HG03097 (cell line): ENCODE measurements around the gene AMOTL1.
A peak's percentile ranks its signal among the peaks of the same experiment; 100 is the strongest.
"Not testable (repeated sequence)": the region's sequence is repeated elsewhere in the genome, so short reads cannot be mapped to it uniquely, and the experiment has no call there.

ENCODE experiments used
- ATAC-seq: cut with Tn5 transposase; IDR thresholded peaks from one replicate; pipeline ENCODE4 v1.9.1; 2021; ENCODE audit not compliant: unreplicated experiment, low FRiP score

Gene AMOTL1

GRCh38 chr11:94910270-94910669, 142.1 kb downstream of the AMOTL1 start:
- ATAC-seq, result no peak

DNA sequence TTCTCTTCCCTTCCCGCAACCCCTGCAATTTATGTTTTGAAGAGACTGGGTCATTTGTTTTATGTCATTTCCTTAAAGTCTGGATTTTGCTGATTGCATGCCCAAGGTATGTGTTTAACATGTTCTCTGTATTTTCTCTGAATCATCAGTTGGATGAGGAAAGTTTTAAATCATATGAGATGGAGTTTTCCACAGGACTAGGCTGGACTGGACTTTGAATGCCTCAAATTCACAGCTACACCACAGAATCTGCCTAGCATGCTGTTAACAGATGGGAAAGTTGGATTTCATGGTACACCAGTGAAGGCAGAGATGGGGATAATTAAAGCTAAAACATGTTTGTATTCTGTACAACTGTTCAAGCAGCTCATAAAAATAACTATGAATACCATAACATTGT, 142.6 kb downstream of the AMOTL1 start:
- ATAC-seq, result no peak

DNA sequence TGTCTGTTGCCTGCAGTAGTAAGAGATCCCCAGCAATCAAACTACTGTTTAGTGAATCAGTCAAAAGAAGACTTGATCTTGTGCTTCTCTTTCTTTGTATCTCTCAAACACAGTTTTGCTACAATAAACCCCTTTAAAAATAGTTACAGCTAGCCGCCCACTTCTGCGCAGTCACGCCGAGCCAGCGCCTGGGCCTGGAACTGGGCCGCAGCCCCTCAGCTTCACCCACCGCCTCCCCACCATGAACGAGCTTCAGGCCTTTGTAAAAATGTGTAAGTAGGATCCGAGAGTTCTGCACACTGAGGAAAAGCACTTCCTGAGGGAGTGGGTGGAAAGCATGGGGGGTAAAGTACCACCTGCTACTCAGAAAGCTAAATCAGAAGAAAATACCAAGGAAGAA, 144.7 kb downstream of the AMOTL1 start:
- ATAC-seq, result no peak

GRCh38 chr11:94913718-94914394, 145.7 kb downstream of the AMOTL1 start:
- ATAC-seq, result not testable (repeated sequence)

DNA sequence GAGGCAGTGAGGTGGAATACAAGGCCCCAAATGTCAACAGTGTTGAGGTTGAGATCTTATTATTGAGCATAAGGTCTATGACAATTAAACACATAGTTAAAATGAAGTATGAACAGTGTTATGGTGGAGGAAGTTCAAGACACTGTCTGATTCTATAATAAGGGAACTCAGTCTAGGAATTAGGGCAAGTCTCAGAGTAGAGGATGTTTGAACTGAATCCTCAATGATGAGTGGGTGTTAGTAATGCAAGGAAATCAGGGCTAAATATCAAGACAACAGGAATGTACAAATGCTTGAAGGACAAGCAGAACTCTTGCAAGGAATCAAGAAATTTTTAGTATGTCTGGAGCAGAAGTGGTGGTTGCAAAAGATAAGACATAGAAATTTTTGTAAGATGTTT, 152.2 kb downstream of the AMOTL1 start:
- ATAC-seq, result no peak

GRCh38 chr11:94922321-94923003, 154.3 kb downstream of the AMOTL1 start:
- no peak for ATAC-seq

DNA sequence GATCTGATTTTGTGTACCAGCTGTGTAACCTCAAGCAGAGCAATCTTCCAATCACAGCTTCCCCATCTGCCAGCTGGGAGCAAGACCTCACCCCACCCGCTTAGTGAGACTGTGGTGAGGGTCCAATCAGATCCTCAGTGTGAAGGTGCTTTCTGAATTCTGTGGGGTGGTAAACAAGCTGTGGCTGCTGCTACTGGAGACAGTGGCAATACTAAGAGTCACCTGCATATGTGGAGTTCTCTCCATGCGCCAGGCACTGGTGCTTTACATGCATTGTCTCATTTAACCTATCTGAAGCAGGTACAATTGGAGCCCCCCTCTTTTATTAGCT, 154.8 kb downstream of the AMOTL1 start:
- ATAC-seq, result no peak

DNA sequence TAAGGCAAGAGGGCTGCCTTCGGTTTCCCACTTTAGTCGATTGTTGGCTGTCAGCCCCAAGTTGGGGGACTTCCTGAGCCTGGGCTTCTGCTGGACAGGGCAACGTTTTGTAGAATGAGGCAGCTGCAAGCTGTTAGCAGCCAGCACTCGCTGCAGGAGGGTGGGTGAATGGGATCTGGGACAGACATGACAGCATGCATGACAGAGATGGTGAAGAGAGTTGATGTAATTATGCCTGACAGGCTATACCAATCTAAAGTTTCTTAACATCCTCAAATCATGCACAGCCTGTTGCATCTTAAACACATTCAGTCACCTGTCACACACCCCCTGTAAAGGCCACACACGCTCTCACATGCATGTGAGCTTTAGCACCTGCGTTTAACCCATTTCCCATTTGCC, 156.0 kb downstream of the AMOTL1 start:
- ATAC-seq, result no peak

DNA sequence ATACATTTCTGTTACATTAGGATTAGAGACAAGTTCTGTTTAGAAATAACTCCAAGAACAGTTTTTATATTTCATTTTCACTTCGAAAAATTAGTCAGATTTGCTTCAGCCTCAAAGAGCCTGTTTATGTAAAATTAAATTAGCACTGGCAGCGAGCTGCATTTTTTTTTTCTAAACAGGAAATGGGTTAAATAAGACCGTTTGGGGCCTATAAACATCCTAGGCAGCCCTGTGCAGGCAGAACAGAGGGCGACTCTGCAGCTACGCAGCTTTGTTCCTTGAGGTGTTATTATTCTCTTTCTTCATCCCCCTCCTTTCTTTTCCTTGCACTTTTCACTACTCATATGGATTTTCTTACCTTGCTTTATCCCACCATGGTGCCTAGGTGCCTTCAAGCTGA, 156.5 kb downstream of the AMOTL1 start:
- ATAC-seq, result no peak

GRCh38 chr11:94925422-94926270, 157.5 kb downstream of the AMOTL1 start:
- ATAC-seq, result peak; percentile 82

GRCh38 chr11:94926271-94926625, 158.1 kb downstream of the AMOTL1 start:
- no peak for ATAC-seq
